Activated T-cell treated with anti-CD3 and anti-CD28 coated beads, Interleukin-2, amount 50 U/mL, for 24 hours (primary cell): ENCODE results near the gene PDE11A.

ENCODE experiments used
- DNase-seq: peaks from one replicate; pipeline ENCODE4 v3.0.0-alpha.2; 2020
- H3K27ac Mint-ChIP-seq: 2 replicates; pipeline ENCODE4 v1.8.0; 2020; ENCODE audit warnings: mild to moderate bottlenecking, mixed read lengths
- H3K27me3 Mint-ChIP-seq: 2 replicates; pipeline ENCODE4 v1.8.0; 2020; ENCODE audit warnings: mixed read lengths
- H3K36me3 Mint-ChIP-seq: 2 replicates; pipeline ENCODE4 v1.8.0; 2020; ENCODE audit warnings: low read depth, mixed read lengths
- H3K4me1 Mint-ChIP-seq: 2 replicates; pipeline ENCODE4 v1.8.0; 2020; ENCODE audit warnings: low read depth, mixed read lengths
- H3K4me3 Mint-ChIP-seq: 2 replicates; pipeline ENCODE4 v1.8.0; 2020; ENCODE audit warnings: mild to moderate bottlenecking, moderate library complexity, mixed read lengths
- H3K9me3 Mint-ChIP-seq: 2 replicates; pipeline ENCODE4 v1.8.0; 2020; ENCODE audit warnings: mixed read lengths

PDE11A gene

GRCh38 chr2:177715771-177716170 lies 356.8 kb downstream of the PDE11A start:
- peaks cover 8% of the 10 kb centered on the region for H3K27me3 Mint-ChIP-seq
- H3K36me3 Mint-ChIP-seq = no peaks in the 10 kb centered on the region
- H3K4me3 Mint-ChIP-seq = no peak overlapping the region
- no peak for DNase-seq
- H3K27ac Mint-ChIP-seq = no peak overlapping the region
- H3K4me1 Mint-ChIP-seq = no peaks in the 10 kb centered on the region
- H3K9me3 Mint-ChIP-seq = no peaks in the 10 kb centered on the region

GRCh38 chr2:177714704-177715103 lies 357.9 kb downstream of the PDE11A start:
- H3K27me3 Mint-ChIP-seq = peaks cover 8% of the 10 kb centered on the region
- H3K27ac Mint-ChIP-seq = no peak overlapping the region
- no peaks in the 10 kb centered on the region for H3K36me3 Mint-ChIP-seq
- no peak overlapping the region for H3K4me3 Mint-ChIP-seq
- no peaks in the 10 kb centered on the region for H3K4me1 Mint-ChIP-seq
- no peaks in the 10 kb centered on the region for H3K9me3 Mint-ChIP-seq
- no peak for DNase-seq

DNA sequence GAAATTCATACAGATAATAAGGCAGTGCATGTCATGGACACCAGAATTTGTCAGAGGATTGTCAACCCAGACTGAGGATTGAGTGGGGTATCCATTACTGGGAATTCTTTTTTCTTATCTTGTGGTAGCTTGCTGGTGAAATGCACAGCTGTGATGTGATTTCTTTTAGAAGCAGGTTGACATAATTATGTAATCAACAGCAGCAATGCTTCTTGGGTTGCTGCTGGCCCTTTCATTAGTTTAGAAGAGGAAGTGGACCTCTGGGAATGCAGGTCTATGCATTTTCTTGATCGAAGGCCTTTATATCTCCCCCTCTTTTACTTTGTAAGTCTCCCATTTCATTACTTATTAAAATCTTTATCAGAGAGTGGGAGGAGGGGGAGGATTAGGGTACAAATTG lies 360.1 kb downstream of the PDE11A start:
- Mint-ChIP-seq H3K4me1 (no peaks in the 10 kb centered on the region), H3K27me3 (peaks cover 8% of the 10 kb centered on the region), H3K27ac (no peak overlapping the region), H3K36me3 (no peaks in the 10 kb centered on the region), H3K4me3 (no peak overlapping the region), H3K9me3 (no peaks in the 10 kb centered on the region)
- no peak for DNase-seq

DNA sequence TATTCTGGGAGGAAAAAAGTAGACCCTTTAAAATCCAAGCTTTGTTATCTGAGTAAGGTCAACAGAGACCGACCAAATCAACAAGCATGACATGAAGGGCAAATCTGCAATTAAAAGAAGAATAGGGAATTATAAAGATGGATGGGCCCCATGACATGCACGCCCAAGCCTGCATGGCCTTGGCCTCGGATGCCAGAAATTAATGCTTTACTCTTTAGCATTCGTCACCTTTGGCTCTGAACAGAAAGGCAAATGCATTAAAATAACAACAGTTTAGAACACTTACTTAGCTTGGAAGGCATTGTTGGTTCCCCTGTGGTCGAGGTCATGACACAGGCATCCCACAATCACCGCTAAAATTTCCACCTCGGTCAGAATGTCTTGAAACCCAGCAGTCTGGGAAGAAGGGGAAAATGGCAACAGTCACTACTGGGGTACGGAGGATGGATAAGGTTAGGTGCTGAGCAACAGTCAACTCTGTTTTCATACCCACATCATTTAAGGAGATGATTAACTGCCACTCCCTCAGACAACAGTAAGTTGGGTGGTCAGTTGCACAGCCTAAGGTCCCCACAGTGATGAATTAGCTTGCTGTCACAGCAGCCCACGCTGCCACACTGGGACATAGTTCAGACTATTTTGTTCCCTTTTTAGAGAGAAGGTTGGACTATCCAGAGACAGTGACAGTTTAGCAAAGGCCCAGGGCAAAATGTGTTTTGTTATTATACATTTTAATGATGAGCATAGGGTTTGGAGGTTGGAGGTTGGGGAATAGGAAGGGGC lies 360.9 kb downstream of the PDE11A start:
- H3K9me3 Mint-ChIP-seq = no peaks in the 10 kb centered on the region
- no peak for DNase-seq
- no peak overlapping the region for H3K4me3 Mint-ChIP-seq
- H3K27me3 Mint-ChIP-seq = peaks cover 4% of the 10 kb centered on the region
- no peak overlapping the region for H3K27ac Mint-ChIP-seq
- no peaks in the 10 kb centered on the region for H3K36me3 Mint-ChIP-seq
- H3K4me1 Mint-ChIP-seq = no peaks in the 10 kb centered on the region

DNA sequence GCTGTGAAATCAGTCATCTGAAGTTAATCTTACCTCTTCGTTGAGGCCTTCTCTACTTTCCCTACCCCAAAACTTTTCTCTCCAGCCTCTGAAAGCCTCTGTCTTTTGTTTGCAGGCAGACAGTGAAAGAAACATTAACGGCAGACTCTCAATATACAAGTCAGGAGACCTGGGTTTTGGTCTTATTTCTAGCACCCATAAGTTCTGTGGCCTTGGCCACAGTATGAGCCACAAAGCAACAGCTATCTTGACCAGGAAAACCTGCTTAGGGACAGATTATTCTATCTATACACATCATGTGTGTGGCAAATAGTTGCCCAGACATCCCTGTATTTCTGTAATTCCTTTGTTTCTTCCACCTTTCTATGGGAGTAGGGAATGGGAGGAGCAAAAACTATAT lies 361.7 kb downstream of the PDE11A start:
- H3K27me3 Mint-ChIP-seq = peaks cover under 1% of the 10 kb centered on the region
- H3K36me3 Mint-ChIP-seq = no peaks in the 10 kb centered on the region
- no peak overlapping the region for H3K4me3 Mint-ChIP-seq
- H3K27ac Mint-ChIP-seq = no peak overlapping the region
- no peaks in the 10 kb centered on the region for H3K4me1 Mint-ChIP-seq
- DNase-seq = no peak
- no peaks in the 10 kb centered on the region for H3K9me3 Mint-ChIP-seq

DNA sequence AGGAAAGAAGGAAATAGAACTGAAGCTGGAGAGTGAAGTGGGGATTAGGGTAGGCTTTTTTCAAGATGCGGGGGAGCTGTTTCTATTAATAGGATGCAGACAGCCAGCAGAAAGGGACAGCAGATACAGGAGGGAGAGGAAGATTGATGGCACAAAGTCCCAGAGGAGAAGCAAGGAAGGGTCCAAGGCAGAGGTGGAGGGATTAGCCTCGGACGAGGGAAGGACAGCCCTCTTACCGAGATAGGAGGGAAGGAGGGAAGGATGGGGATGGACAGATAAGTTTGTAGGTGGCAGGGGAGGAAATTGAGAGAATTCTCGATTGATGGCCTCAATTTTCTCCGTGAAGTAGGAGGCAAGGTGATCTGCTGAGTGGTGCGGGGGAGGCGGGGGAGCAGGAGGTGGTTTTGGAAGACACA lies 362.6 kb downstream of the PDE11A start:
- Mint-ChIP-seq H3K4me3 (no peak overlapping the region), H3K27me3 (peaks cover 6% of the 10 kb centered on the region), H3K9me3 (no peaks in the 10 kb centered on the region), H3K4me1 (no peaks in the 10 kb centered on the region), H3K27ac (no peak overlapping the region), H3K36me3 (no peaks in the 10 kb centered on the region)
- no peak for DNase-seq

DNA sequence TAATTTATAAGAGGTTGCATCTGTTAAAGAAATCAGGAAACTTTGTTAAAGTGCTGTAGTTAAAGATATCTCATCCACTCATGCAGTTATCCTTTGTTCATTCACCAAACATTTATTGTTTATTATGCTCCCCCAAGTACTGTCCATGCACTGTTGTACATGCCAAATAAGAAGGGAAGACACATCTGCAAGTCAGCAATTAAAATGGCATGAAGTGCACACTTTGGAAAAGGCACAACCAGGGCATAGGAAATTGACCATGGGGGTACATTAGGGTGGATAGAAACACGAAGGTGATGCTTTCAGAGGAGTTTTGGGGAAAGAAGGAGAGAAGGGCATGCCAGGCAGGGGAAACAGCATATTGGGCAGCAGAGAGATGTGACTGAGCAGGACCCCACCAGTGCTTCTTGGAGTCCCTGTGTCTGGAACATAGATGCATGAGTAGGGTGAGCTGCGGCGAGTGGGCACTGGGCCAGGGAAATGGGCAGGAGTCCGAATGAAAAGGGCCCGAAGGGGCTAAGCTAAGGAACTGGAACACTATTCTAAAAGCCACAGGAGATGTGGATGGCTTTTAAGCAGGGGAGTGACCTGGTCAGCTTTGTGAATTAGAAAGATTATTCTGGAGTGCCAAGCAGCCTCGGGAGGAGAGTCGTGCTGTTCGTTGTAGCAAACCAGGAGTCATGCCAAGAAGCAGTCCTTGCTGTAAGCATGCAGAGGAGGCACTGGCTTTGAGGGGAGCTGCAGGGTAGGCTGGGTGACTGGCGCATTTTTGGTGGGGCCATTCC lies 363.7 kb downstream of the PDE11A start:
- Mint-ChIP-seq H3K9me3 (no peaks in the 10 kb centered on the region), H3K4me1 (no peaks in the 10 kb centered on the region), H3K27me3 (peaks cover 6% of the 10 kb centered on the region), H3K36me3 (no peaks in the 10 kb centered on the region), H3K27ac (no peak overlapping the region), H3K4me3 (no peak overlapping the region)
- no peak for DNase-seq

DNA sequence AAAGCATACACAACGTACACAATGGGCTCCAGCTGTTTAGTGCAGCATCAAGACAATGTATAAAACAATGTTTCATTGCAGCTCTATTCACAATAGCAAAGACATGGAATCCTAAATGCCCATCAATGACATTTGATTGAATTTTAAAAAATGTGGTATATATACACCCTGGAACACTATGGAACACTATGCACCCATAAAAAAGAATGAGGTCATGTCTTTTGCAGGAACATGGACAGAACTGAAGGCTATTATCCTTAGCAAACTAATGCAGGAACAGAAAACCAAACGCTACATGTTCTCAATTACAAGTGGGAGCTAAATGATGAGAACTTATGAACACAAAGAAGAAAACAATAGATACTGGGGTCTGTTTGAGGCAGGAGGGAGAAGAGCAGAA lies 364.5 kb downstream of the PDE11A start:
- H3K27me3 Mint-ChIP-seq = peaks cover 6% of the 10 kb centered on the region
- no peak overlapping the region for H3K27ac Mint-ChIP-seq
- no peaks in the 10 kb centered on the region for H3K36me3 Mint-ChIP-seq
- H3K4me1 Mint-ChIP-seq = no peaks in the 10 kb centered on the region
- no peak for DNase-seq
- no peaks in the 10 kb centered on the region for H3K9me3 Mint-ChIP-seq
- no peak overlapping the region for H3K4me3 Mint-ChIP-seq

- no peak overlapping the region for H3K4me3 Mint-ChIP-seq
- H3K36me3 Mint-ChIP-seq = no peaks in the 10 kb centered on the region
- no peaks in the 10 kb centered on the region for H3K4me1 Mint-ChIP-seq
- H3K9me3 Mint-ChIP-seq = no peaks in the 10 kb centered on the region
- H3K27ac Mint-ChIP-seq = no peak overlapping the region
- DNase-seq = no peak
- peaks cover 6% of the 10 kb centered on the region for H3K27me3 Mint-ChIP-seq
Observed at GRCh38 chr2:177705511-177706173, 366.9 kb downstream of the PDE11A start.

DNA sequence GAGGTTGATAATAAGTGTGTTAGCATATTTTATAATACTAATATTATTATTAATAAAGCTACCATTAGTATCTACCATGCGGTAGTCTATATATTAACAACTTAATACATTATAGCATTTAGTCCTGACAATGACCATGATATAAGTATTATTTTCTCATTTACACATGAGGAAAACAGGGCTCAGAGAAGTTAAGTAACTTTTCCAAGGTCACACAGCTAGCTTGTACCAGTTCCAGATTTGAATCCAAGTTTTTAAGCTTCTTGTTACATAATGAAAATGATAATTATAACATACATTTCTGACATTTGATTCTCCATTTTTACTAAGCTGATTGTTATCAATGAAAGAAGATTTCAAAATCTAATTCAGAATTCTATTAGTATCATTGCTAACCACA lies 369.4 kb downstream of the PDE11A start:
- H3K4me3 Mint-ChIP-seq = no peak overlapping the region
- H3K36me3 Mint-ChIP-seq = no peaks in the 10 kb centered on the region
- no peaks in the 10 kb centered on the region for H3K9me3 Mint-ChIP-seq
- no peak overlapping the region for H3K27ac Mint-ChIP-seq
- H3K4me1 Mint-ChIP-seq = no peaks in the 10 kb centered on the region
- H3K27me3 Mint-ChIP-seq = peaks cover 6% of the 10 kb centered on the region
- no peak for DNase-seq

DNA sequence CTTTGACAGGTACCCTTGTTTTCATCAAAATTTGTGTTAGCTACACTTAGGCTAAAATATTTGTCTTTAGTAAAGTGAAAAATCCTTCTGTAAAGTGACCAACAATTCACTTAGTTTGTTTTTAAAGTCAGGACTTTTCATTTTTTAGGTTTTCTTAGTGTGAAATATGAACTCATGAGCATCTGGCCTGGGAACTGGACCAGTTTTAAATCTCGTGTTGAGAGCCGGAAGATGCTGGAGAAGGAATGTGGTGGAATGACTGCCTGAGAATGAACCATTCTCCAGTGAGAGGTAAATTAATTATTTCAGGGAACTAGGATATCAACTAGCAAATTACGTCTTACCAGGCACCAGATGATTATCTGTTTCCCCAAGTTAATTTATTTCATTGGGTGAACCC lies 374.3 kb downstream of the PDE11A start:
- Mint-ChIP-seq H3K4me1 (no peaks in the 10 kb centered on the region), H3K27ac (no peak overlapping the region), H3K4me3 (no peak overlapping the region), H3K9me3 (no peaks in the 10 kb centered on the region), H3K36me3 (no peaks in the 10 kb centered on the region), H3K27me3 (peaks cover 6% of the 10 kb centered on the region)
- no peak for DNase-seq

DNA sequence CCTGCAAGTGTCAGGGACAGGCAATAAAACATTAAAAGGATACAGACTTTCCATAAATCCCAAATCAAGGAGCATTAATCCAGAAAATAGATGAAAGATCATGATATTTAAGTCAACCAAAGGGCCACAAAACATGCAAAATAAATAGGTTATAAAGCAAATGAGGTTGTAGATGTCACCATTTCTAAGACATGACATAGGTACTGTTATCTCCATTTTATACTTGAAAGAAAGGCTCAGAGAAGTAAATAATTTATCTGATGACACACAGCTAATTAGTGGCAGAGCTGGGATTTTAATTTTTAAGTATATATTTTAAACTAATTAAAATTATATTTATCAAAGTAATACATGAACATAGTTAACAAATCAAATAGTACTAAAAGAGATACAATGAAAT lies 378.2 kb downstream of the PDE11A start:
- peaks cover 8% of the 10 kb centered on the region for H3K27me3 Mint-ChIP-seq
- DNase-seq = no peak
- no peak overlapping the region for H3K27ac Mint-ChIP-seq
- H3K36me3 Mint-ChIP-seq = no peaks in the 10 kb centered on the region
- no peaks in the 10 kb centered on the region for H3K9me3 Mint-ChIP-seq
- peaks cover 1% of the 10 kb centered on the region for H3K4me1 Mint-ChIP-seq
- H3K4me3 Mint-ChIP-seq = no peak overlapping the region

GRCh38 chr2:177693658-177694339 lies 378.8 kb downstream of the PDE11A start:
- no peaks in the 10 kb centered on the region for H3K9me3 Mint-ChIP-seq
- H3K4me3 Mint-ChIP-seq = no peak overlapping the region
- H3K27ac Mint-ChIP-seq = no peak overlapping the region
- no peak for DNase-seq
- H3K4me1 Mint-ChIP-seq = peaks cover 1% of the 10 kb centered on the region
- peaks cover 8% of the 10 kb centered on the region for H3K27me3 Mint-ChIP-seq
- H3K36me3 Mint-ChIP-seq = no peaks in the 10 kb centered on the region

- no peak for DNase-seq
- Mint-ChIP-seq H3K27me3 (peaks cover 8% of the 10 kb centered on the region), H3K27ac (no peak overlapping the region), H3K9me3 (no peaks in the 10 kb centered on the region), H3K36me3 (no peaks in the 10 kb centered on the region), H3K4me3 (no peak overlapping the region), H3K4me1 (peaks cover 1% of the 10 kb centered on the region)
Observed at GRCh38 chr2:177692783-177693269, 379.8 kb downstream of the PDE11A start.
